ENCODE measurements around the gene TPX2. TPM values are rescaled to one million over a fixed set of nuclear protein-coding genes. Genes with fewer than 3 reads are reported as not detected.

TPX2 gene
- total RNA-seq, 2 experiments from 2014 or later, result 112 to 113 TPM

- peak; percentile 38 for DNase-seq
- no peaks in the 10 kb centered on the region for H3K9me3 Mint-ChIP-seq
- no peak for TF ChIP-seq CTCF (IDR thresholded peaks at IDR 0.05)
- CTCF ChIA-PET, result interaction anchor here (1.2 to 4.8 kb wide), 4 partner anchors 18 to 37 kb away, joined by 5 to 38 read pairs (median 12); partner anchors contain the start of gene BCL2L1
- H3K4me1 Mint-ChIP-seq (ENCODE audit: low read depth), result peaks cover 70% of the 10 kb centered on the region
- intact Hi-C loops (cut with micrococcal nuclease), result no loop called here
- H3K36me3 Mint-ChIP-seq (ENCODE audit: low read depth), result peaks cover 77% of the 10 kb centered on the region
- peak overlapping the region; percentile 65 for H3K27ac Mint-ChIP-seq
- H3K4me3 Mint-ChIP-seq, result peak overlapping the region; percentile 24
- POLR2A ChIA-PET, result interaction anchor here (0.7 to 2.7 kb wide), 9 partner anchors 11 to 37 kb away, joined by 3 to 17 read pairs (median 5); partner anchors contain the start of gene BCL2L1
- no peaks in the 10 kb centered on the region for H3K27me3 Mint-ChIP-seq
- peak; percentile 76 for ATAC-seq
These were observed 40.0 kb upstream of the TPX2 start for GRCh38 chr20:31698803-31699718.

DNA sequence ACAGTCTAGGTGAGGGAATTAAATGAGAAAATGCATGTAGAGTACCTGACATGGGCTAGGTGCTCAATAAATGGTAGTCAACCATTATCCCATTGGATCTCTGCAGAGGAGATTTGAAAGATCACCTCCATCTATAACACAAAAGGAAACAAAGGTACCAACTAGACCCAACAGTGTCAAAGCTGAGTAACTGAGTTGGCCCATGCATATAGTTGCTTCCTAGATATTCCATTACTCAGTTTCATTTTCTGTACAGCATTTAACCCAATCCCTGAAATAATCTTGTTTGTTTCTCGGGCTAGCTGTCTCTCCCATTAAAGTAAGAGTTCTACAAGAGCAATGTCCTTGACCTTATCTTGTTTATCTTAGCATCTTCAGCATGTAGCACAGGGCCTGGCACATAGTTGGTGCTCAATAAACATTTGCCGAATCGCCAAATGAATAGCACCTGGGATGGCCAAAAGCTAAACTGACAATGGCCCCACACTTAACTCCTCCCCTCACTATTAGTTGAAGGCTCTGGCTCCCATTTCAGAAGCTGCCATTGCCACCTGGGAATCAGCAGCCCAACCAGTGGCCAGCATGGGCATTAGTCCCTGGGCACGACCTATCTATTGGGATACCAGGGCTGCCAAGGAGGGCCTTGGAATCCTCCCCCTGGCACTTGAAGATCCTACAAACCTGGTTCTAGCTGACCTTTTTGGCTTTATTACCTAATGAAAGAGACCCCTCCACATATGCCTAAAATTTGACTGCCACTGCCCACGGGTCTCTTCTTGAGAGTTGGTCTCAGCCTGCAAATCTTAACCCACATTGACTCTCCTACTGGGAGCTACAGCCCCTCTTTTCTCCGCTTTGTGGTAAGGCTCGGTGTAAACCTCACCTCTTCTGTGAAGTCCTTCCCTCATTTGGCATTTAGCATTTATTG lies 39.0 kb upstream of the TPX2 start:
- ATAC-seq (no peak), DNase-seq (no peak)
- intact Hi-C loops (cut with micrococcal nuclease), result no loop called here
- CTCF ChIA-PET, result interaction anchor here (1.6 to 4.8 kb wide), 4 partner anchors 17 to 38 kb away, joined by 4 to 38 read pairs (median 12); partner anchors contain the start of gene BCL2L1
- H3K27me3 Mint-ChIP-seq, result no peaks in the 10 kb centered on the region
- H3K27ac Mint-ChIP-seq, result peak overlapping the region; percentile 65
- no peak for TF ChIP-seq CTCF (IDR thresholded peaks at IDR 0.05)
- no peak overlapping the region for H3K4me3 Mint-ChIP-seq
- peaks cover 63% of the 10 kb centered on the region for H3K4me1 Mint-ChIP-seq (ENCODE audit: low read depth)
- H3K9me3 Mint-ChIP-seq, result no peaks in the 10 kb centered on the region
- H3K36me3 Mint-ChIP-seq (ENCODE audit: low read depth), result peaks cover 79% of the 10 kb centered on the region
- POLR2A ChIA-PET, result interaction anchor here (1.1 to 2.7 kb wide), 8 partner anchors 8 to 38 kb away, joined by 3 to 17 read pairs (median 5); partner anchors contain the start of gene BCL2L1

DNA sequence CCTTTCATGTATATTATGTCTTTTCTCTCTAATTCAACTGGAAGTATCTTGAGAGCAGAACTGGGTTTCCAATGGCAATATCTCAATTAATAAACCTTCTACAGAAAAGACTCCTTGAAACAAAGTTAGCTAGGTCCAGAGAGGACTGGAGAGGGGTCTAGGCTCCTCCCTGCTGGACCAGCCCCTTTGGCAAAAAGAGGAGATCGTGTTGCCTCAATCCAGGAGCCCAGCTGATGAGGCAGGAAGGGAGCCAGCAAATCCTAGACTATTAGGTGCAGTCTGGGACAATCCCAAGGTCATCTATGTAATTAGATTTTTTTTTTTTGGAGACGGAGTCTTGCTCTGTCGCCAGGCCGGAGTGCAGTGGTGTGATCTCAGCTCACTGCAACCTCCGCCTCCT lies 38.3 kb upstream of the TPX2 start:
- ChIA-PET POLR2A (interaction anchor here (1.1 to 2.7 kb wide), 6 partner anchors 9 to 34 kb away, joined by 3 to 17 read pairs (median 5); partner anchors contain the start of gene BCL2L1), CTCF (interaction anchor here (1.7 to 4.8 kb wide), 3 partner anchors 16 to 22 kb away, joined by 4 to 38 read pairs (median 17); partner anchors contain the start of gene BCL2L1)
- H3K36me3 Mint-ChIP-seq (ENCODE audit: low read depth), result peaks cover 79% of the 10 kb centered on the region
- intact Hi-C loops (cut with micrococcal nuclease), result no loop called here
- H3K27me3 Mint-ChIP-seq, result no peaks in the 10 kb centered on the region
- TF ChIP-seq CTCF (IDR thresholded peaks at IDR 0.05), result no peak
- H3K27ac Mint-ChIP-seq, result peak overlapping the region; percentile 65
- ATAC-seq (no peak), DNase-seq (no peak)
- H3K4me3 Mint-ChIP-seq, result no peak overlapping the region
- no peaks in the 10 kb centered on the region for H3K9me3 Mint-ChIP-seq
- H3K4me1 Mint-ChIP-seq (ENCODE audit: low read depth), result peaks cover 62% of the 10 kb centered on the region

DNA sequence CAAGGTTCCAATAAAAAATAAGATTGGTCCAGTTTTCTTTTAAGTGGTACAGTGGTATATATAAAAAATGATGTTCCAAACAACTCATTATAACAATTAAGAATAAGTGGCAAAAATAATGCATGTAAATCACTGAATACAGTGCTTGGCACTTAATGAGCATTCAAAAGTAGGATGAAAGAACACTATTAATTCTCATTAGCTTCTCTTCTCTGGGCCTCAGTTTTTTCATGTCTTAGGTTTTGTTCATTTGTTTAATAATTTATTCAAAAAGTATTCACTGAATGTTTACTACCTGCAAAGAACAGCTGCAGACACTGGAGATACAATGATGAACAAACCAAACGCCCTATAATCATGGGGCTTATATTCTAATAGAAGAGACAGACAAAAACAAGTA lies 37.5 kb upstream of the TPX2 start:
- no peak overlapping the region for H3K4me3 Mint-ChIP-seq
- peaks cover 64% of the 10 kb centered on the region for H3K4me1 Mint-ChIP-seq (ENCODE audit: low read depth)
- peaks cover 81% of the 10 kb centered on the region for H3K36me3 Mint-ChIP-seq (ENCODE audit: low read depth)
- ChIA-PET CTCF (interaction anchor here (0.7 to 4.8 kb wide), 4 partner anchors 14 to 21 kb away, joined by 3 to 38 read pairs (median 10); partner anchors contain the start of gene BCL2L1), POLR2A (no interaction called here)
- H3K27ac Mint-ChIP-seq, result peak overlapping the region; percentile 86
- DNase-seq, result no peak
- H3K9me3 Mint-ChIP-seq, result no peaks in the 10 kb centered on the region
- intact Hi-C loops (cut with micrococcal nuclease), result no loop called here
- H3K27me3 Mint-ChIP-seq, result no peaks in the 10 kb centered on the region
- TF ChIP-seq CTCF (IDR thresholded peaks at IDR 0.05), result no peak
- no peak for ATAC-seq
